DMS153 (cell line): ENCODE data around the gene RPTOR.
"Not testable (repeated sequence)": the region's sequence is repeated elsewhere in the genome, so short reads cannot be mapped to it uniquely, and the experiment has no call there.

Experiments used
- DNase-seq: peaks from one replicate; lab custom pipeline; 2025; lab: John Stamatoyannopoulos, UW

RPTOR gene

DNA sequence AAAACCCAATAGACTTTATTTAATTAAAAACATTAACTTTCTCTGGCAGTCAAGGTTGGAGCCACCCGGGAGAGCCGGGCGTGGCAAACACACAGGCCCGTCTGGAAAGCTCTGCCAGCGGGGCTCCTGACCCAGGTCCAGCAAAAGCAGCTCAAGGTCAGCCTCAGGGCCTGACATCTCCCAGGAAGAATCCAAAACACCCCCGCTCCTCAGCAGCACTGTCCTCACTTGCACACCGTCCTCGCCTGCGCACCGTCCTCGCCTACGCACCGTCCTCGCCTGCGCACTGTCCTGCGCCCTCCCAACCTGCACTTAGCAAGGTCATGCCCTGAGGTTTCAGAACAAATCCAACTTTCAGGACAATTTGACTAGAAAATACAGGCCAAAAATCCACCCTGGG lies 31.4 kb upstream of the RPTOR start:
- no peak for DNase-seq

DNA sequence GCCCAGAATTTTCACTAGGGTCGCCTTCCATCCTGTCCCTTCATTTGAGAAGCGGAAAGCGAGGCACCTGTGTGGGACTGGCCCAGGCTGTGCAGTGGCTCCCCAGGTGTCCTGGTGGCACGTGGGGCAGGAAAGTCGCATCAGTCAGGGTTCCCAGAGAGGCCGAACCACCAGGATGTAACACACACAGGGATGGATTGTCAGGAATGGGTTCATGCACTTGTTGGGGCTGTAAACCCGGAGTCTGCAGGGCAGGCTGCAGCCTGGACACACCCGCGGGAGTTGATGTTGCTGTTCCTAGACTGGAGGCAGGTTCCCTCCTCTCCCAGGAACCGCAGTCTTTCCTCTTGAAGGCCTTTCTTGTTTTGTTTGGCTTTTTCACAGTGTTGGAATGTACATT lies 30.7 kb upstream of the RPTOR start:
- DNase-seq, result no peak

DNA sequence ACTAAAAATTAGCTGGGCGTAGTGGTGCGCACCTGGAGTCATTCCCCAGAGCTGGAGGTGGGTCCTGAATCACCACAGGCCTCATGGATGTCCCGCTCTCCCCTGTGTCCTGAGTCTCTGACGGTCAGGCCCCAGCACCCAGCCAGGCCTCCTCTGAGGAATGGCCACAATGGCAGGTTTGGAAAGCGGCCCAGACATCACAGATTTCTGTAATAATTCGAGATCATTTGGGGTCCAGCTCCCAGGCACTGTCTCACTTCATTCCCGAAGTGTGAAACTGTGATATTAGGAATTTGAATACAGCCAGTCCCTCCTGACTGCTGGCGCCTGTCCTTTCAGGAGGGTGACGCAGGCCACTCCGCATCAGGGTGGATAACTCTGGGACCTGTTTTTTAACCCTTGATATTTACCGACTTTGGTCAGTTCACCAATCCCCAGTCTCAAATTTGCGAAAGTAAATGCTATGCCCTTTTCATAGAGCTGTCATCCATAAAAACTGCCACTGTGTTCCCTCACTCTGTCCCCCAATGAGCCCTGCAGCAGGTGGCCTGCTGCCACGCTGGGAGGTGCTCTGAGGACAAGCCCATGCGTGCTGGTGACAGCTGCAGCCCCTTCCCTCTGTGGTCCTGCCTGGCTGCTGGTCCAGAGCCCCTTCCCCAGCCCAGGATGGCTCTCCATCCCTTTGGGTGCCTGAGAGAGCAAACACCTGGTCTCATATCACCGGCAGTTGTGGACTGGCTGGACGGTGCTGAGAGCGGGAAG lies 28.3 kb upstream of the RPTOR start:
- DNase-seq, result no peak

DNA sequence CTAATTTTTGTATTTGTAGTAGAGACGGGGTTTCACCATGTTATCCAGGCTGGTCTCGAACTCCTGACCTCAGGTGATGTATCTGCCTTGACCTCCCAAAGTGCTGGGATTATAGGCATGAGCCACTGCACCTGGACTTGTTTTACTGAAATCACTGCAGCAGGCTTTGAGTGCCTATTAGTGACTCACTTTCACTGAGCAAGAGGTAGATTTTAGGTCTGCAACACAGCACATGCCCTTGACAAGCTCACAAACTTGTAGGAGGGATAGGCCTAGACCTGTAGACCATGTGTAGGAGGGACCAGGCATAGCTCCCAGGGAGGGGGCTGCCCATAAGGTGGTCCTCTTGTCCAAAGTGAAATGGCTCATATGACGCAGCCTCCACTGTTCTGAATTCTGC lies 27.0 kb upstream of the RPTOR start:
- no peak for DNase-seq

DNA sequence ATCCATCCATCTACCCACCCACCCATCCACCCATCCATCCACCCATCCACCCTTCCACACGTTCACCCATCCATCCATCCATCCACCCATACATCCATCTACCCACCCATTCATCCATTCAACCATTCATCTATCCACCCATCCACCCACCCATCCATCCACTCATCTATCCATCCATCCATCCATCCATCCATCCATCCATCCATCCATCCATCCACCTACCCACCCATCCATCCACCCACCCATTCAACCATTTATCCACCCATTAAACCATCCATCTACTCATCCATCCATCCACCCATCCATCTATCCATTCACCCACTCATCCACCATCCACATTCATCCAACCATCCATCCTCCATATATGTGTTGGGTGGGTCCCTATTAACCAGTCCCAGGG lies 26.2 kb upstream of the RPTOR start:
- no peak for DNase-seq

DNA sequence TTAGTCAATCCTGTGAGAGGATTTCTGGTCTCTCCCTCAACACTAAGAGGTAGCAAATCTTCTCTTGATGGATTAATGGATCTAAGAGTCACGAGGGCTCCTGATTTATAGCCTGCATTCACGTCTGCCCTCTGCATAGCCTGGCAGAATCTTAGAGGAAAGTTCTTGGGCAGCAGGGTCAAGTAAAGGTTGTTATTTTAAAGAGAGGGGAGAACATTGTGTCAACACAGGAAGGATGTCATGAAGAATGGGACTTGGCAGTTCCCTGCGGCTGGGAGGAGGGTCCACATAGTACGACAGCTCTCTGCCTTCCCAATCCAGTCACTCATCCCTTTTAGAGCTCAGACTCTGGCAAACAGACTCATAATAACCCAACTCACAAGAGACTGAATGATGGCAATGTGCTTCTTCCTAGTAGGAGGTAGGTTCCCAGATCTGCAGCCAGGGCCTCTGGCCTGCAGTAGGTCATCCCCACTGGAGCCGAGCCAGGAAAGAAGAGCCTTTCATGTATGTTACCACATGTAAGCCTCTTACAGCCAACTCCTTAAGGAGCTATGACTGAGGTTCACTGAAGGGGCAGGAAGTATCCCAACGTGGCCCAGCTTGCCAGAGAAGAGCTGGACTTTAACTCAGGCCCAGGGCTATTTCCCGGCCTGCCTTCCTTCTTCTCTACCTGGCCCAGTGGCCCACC lies 25.4 kb upstream of the RPTOR start:
- DNase-seq, result no peak

DNA sequence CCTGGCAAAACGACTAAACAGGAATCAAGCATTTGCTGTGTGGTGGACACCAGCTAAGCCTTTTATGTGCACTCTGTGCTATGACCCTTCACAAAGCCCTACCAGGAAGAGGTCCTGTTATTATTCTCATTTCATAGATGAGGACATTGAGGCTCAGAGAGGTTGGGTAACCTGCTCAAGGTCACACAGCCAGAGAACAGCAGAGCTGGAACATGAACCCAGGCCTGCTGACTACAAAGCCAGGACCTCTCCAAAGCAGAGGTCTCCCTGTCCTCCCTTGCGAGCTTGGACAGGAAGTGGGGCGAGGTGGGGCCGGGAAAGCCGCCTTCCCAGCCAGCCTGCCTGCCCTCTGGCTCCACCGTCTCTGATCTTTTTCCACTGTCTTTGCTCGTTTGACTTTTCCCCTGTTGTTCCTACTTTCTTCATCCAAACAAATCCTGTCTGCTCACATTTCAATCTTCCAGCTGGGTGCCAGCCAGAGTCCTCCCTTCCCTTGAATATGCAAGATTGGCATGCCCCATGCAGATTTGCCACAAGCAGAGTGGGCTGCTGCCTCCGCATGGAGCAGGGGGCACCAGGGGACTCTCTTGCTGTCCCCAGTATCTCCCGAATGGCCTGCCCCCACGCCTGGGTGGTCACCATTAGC lies 23.7 kb upstream of the RPTOR start:
- DNase-seq, result no peak

DNA sequence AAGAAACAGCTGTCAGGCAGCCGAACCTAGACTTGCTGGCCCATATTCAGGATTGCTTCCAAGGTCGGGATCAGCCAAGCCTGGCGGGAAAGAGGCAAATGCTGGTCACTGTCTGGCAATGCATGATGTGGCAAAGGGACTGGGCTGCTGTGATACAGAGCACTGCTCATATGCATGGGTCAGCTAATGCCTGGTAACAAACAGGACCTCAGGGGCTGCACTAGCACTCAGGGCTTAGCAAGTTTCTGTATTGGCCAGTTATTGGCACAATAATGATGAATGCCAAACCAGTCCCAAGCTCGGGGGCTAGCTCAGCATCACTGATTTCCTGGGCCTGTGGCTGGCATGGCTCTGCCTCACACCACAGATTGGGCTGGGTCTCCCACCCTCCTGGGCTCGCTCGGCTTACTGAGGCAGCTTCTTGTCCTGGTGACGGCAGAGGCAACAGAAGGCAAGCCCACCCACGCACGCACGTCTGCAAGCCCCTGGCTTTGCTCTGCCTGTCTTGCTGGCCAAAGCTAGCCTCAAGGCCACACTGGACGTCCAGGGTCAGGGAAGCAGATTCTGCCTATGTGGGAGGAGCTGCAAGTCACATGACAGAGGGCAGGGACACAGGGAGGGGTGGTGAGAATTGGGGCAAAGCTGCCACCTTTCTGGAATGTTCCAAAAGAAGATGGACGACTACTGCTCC lies 21.4 kb upstream of the RPTOR start:
- no peak for DNase-seq

DNA sequence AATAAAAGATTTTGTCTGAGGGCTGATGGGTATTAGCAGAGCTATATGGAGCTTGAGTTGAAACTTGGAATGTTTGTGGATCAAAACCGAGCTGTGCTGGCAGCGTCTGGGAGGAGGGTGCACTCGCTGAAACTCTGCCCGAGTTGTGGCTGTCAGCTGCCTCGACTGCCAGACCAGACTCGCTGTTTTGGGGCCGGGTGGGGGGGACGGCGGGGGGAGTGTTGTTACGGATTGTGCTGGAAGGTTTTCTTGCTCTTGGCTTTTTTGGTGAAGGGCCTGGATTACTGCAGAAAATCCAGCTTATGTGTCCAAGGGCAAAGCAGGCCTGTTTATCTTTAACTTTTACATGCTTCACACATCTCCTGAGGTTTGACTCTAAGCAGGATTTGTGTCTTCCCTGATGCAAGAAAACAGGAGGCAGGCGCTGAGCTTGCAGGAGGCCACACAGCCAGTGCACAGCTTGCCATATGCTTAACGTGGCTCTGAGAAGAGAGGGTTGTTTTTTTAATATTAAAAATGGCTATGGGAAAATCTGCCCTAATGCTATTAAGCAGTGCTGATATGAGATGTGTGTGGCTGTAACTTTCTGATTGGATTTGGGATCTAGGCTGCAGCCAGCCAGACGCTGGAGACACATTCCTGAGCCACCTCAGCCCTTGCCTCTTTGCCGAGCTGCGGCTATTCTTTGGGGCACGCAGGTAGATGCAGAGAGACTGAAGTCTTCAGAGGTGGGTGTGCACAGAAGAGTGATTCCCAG lies 20.5 kb upstream of the RPTOR start:
- no peak for DNase-seq

DNA sequence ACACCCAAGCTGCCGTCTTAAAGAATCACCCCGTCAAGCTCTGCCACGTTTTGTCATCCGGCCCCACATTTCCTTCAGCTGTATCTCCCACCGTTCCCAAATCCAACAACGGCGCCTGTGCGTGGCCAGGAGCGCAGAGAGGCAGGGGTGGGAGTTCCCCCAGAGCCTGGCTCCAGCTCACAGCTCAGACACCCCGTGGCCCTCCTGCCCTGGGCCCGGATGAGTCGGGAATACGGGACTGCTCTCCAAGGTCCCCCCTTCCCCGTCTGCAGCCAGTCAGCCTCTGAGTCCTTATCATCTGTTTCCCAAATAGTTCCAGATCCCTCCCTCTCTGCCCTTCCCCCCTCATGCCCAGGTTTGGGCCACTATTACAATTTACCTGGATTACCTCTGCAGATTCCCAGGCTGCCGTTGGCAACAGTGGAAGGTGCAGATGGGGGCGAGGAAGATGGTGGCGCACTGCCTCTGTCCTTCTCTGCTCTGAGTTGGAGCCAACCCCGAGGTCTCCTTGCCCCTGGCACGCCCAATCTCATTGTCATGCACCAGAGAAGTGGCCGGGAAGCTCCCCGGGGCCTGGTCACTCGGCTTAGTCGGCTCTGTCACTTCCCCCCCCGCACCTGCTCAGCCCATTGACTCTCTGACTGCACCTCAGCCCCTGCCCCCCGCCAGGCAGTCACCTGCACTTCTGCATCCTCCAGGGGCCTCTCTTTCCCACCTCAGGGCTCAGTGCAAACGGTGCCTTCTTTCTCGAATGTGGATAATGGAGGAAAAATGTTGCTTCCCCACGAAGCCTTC lies 18.3 kb upstream of the RPTOR start:
- no peak for DNase-seq

DNA sequence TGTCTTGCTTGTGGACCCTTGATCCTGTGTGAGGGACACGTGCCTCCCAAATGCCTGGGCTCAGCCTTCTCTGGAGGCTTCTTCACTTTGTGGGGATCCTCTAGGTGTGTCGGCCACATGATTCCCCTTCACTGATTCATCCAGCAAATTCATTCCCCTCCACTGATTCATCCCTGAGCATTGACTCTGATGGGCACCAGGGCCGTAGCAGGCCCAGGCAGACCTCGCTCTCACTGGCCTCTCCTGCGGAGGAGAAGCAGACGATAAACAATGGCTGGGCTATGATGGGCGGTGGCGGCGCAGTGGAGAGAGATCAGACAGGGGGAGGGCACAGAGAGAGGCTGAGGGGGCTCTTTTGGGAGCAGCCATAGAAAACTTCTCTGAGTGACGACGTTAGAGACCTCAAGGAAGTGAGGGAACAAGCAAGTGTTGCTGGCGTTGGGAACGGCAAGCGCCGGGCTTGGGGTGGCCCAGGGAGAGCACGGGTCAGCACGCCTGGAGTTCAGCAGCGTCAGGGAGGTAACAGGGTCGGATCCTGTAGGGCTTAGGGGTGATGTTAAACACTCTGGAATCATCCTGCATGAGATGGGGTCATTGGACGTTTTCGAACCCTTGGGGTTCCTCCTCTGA lies 17.5 kb upstream of the RPTOR start:
- no peak for DNase-seq

DNA sequence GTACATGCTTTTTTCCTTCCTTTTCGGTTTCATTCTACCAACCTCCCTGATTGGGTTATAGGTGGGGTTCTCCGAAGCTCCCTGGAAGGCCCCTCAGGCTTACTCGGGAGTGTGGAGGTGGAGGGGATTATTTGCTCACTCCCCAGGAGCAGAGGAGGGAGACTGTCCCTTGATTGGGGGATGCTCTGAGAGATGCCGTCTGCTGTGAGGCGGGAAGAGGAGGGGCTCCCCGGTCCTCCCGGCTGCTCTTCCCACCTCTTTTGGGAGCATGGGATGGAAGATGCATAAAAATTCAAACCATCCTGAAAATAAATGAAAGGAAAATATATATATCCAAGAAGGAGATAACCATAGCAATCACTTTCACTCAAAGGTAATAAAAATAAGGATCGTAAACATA lies 16.1 kb upstream of the RPTOR start:
- no peak for DNase-seq

DNA sequence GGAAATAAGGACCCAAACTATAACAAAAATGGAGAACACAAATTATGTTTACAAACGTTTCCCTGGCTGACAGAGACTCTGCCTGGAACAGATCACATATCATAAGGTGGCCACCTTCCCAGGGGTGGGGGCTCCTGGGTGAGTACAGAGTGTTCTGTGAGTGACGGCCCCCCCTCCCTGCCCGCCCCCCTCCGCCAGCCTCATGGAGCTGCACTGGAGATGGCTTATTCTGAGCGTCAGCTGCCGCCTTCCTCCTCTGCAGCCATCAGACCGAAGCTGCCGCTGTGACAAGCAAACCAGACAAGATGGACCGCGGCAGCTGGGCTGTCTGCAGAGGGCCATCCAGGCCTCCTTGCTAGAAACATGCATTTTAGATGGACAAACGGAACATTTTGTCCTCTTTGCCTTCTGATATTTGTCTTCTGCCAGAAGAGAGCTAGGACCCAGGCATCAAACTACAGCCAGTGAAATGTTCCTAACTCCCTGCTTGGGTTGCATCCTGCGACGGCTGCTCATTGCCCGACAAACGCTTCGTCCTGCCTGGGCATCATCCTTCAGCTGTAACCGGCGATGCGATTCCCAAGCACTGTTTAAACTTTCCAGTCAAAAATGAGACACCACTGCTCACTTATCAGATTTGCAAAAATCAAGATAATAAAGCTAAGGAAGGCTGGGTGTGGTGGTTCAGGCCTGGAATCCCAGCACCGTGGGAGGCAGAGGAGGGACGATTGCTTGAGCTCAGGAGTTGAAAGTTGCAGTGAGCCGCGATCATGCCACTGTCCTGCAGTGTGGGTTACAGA lies 15.3 kb upstream of the RPTOR start:
- no peak for DNase-seq

DNA sequence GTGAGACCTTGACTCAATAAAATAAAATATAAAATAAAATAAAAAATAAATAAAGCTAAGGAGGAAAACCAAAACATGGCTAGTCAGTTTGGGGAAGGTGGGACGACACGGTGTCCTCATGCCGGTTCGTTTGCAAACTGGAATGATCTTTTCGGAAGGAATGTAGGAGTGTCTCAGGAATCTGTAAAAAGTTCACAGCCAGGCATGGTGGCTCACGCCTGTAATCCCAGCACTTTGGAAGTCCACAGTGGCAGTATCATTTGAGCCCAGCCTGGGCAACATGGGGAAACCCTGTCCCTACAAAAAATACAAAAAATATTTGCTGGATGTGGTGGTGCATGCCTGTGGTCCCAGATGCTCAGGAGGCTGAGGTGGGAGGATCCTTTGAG lies 14.7 kb upstream of the RPTOR start:
- DNase-seq, result no peak

DNA sequence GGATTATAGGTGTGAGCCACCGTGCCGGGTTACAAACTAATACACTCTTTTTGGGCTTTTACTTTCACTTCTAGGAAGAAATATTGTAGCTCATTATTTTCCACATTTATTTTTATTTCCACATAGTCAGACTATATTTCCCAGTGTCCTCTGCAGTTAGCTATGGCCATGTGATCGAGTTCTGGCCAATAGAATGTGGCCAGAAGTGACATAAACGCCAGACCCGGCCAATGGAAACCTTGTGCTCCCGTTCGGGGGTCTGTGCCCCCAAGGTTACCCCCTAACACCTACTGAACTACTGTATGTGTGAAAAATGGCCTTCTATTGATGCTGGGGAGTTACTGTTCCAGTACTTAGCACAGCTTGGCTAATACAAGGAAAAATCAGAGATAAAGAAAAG lies 13.2 kb upstream of the RPTOR start:
- no peak for DNase-seq

DNA sequence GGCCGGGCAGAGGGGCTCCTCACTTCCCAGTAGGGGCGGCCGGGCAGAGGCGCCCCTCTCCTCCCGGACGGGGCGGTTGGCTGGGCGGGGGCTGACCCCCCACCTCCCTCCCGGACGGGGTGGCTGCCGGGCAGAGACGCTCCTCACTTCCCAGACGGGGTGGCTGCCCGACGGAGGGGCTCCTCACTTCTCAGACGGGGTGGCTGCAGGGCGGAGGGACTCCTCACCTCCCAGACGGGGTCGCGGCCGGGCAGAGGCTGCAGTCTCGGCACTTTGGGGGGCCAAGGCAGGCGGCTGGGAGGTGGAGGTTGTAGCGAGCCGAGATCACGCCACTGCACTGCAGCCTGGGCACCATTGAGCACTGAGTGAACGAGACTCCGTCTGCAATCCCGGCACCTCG lies 7.3 kb upstream of the RPTOR start:
- DNase-seq, result not testable (repeated sequence)

DNA sequence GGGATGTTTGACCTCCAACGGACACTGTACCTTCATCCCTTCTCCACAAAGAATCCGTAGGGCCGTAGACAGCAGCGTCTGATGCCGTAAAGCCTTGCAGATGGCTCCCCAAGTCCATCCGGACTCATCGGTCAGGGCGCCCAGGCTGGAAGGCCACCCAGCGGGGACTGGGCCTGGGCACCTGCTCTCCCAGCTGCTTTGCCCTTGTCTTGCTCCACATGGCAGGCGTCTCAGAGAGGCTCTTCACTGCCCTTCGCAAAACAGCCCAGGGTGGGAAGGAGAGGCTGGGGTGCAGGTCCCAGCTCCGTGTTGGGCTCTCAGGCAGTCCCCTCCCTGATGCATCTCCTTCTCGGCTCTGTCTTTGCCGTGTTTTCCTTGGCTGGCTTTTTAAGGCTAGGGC lies 6.2 kb upstream of the RPTOR start:
- DNase-seq, result no peak

DNA sequence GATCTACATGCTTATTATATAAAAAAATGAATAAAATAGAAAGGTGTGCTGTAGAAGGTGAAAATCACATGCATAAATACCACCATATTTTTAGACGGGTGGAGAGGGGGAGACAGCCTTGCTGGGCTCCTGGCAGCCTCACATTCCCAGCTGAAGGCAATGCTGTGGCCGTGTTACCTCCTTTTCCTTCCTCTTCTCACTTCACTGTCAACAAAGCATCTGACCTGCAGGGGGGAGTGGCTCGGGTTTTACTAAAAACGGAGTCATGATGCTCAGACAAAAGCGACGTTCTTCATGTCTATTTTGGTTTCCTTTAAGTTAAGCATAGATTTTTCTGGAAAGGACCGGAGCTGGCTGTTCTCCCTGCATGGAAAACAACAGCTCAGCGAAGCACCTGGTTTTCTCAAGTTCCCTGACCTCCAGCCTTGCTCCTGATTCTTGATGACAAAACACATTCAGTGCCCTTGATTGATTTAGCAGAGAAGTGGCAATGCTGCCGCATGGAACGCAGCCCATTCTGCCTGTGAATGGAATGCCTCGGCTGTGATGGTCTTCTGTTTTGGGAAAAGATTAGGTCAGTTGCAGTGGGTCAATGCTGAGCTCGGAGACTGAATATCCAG lies 5.5 kb upstream of the RPTOR start:
- peak; percentile 26 for DNase-seq

DNA sequence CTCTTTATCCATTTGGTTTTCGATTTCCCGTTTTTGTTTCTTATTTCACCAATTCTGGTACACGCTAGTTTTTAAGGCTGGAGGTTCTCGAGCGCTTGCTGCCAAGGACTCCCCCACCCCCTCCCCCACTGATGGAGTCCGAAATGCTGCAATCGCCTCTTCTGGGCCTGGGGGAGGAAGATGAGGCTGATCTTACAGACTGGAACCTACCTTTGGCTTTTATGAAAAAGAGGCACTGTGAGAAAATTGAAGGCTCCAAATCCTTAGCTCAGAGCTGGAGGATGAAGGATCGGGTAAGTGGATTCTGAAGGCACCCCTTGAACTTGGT lies 825 bp downstream of the RPTOR start:
- no peak for DNase-seq

DNA sequence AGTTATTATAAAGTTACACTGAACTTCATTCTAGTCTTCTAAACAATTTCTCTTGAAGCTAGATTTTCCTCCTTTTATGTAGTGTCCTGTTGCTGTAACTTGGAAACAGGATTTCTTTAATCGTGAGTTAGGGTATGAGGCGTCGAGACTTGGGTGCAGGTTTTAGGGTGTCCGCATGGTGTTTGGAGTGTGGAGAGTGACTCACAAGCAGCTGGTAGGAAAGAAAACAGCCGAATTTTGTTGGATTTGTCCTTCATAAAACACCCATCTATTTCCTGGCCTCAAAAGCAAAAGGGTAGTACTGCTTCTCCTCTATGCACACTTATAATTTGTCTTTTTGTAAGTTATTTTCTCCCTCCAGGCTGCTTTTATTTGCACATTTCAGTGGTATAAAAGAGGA lies 1.6 kb downstream of the RPTOR start:
- no peak for DNase-seq
